Measurements from ENCODE around the gene SYCE3. TPM values are rescaled to one million over a fixed set of nuclear protein-coding genes. Genes with fewer than 3 reads are reported as not detected.

The SYCE3 gene
- total and polyA plus RNA-seq, 2 experiments from 2014 or later = not detected

- no peak for TF ChIP-seq ZNF462 (CRISPR knock-in tag; IDR thresholded peaks at IDR 0.05)
- no peak for TF ChIP-seq JUNB (IDR thresholded peaks at IDR 0.05; ENCODE audit: unreplicated experiment)
- no peak for TF ChIP-seq CREB1 (CRISPR knock-in tag; IDR thresholded peaks at IDR 0.05; ENCODE audit: low read depth)
- no peak for TF ChIP-seq REST (IDR thresholded peaks at IDR 0.05; ENCODE audit: unreplicated experiment)
- no peak for TF ChIP-seq NANOG (IDR thresholded peaks at IDR 0.05; ENCODE audit: borderline replicate concordance)
- no peak for TF ChIP-seq STAT1 (IDR thresholded peaks at IDR 0.05; ENCODE audit: unreplicated experiment)
- no peak for TF ChIP-seq EZH2 (IDR thresholded peaks at IDR 0.05; ENCODE audit: low read depth, unreplicated experiment)
Observed at GRCh38 chr22:50524676-50525103, 38.0 kb downstream of the SYCE3 start (continued).

All from GM23338 (cell line).